ENCODE measurements around the gene USP6NL.

USP6NL gene

DNA sequence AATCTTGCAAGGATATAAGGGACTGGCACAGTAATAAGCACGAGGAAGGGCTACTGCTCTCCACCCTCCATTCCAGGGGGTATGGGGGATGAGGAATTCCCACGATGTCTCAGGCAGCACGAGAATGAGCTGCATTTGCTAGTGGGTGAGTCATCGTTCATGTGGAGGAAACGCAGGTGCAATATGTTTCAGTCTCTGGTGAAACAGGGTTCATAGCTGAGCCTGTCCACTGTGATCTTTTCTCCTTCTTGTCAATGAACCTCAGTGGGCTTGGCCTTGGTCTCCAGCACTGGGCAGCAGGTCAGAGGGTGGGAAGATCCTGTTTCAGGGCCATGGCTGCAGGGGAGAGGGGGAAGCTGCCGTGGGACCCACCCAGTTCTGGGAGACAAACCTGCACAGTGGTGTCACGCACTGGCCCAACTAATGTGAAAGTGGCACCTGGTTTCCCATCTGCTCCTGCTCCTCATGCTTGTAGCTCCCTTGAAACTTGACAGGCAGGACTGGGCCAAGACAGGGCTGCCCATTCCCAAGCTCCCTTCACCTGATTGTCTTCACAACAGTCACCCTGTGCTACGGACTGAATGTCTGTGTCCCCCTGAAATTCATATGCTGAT is 181.9 kb downstream of the USP6NL start:
- no peak for DNase-seq (ENCODE audit: low spot score)

DNA sequence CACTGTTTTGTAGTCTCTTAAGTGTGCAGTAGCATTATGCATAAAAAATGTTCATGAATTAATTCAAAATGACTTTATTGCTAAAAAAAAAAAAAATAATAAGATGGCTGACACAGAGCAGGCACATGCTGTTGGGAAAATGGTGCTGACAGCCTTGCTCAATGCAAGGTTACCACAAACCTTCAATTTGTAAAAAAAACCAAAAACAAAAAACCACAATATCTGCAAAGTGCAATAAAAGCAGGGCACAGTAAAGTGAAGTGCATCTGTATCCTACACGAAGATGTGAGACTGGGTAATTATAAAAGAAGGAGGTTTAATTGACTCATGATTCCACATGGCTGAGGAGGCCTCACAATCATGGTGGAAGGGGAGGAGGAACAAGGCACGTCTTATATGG is 185.8 kb downstream of the USP6NL start:
- DNase-seq (ENCODE audit: low spot score) = no peak

DNA sequence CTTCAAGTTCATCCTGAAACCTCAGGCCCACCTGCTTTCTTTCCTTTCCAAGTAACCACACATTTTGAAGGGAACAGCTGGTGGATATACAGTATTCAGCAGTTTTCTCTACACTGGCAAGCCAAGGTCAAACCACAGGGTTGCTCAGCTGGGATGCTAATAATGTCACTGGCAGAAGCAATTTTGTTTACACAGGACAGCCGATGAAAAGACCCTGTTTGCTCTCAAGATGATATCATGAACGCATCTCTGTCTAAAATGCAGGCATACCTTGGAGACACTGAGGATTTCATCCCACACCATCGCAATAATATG is 186.2 kb downstream of the USP6NL start:
- DNase-seq (ENCODE audit: low spot score) = peak; percentile 67

DNA sequence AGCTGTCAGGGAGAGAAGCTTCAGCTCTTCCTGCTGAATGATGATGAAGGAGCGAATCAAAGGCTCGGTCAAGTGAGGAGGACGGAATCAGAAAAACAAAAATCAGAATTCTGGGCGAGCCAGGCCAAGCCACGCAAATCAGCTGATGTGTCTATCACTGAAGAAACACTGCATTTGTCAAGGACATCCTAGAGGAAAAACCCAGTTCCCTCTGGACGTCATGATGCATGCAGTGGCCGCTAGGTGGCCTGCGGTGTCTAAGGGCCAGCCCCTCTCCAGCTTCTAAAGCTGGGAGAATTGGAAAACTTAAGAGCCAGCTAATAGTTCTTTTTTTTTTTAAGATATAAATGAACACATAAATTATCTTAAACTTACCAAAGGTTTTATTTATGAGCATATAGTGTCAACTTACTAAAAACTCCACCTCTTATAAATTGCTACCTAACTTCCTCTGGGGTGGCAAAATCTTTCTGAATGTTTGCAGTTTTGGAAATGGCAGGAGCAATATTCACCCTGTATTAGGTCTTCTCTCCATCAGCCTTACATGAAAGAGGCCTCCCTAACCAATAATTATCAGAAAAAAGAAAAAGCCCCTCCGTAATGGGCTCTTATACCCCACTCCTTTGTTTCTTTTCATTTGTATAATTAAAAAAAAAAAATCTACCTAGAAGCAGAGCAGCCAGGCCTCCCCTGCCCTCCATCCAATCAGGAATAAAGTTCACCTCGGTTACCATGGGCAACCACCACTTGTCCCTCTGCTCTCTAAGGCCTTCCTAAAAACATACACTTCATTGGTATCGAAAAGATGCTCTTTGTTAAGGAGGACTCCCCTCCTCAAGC is 186.8 kb downstream of the USP6NL start:
- DNase-seq (ENCODE audit: low spot score) = peak; percentile 68

DNA sequence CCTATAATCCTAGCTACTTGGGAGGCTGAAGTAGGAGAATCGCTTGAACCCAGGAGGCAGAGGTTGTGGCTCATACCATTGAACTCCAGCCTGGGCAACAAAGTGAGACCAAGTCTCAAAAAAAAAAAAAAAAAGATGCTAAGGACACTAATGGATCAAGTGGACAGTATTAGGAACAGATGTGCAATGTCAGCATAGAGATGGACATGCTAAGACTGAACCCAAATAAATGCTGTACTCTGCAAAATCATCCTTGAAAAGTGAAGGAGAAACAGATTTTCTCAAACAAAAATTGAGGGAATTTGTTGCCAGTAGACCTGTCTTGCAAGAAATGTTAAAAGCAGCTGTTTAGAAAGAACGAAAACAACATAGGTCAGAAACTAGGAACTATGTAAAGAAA is 194.5 kb downstream of the USP6NL start:
- no peak for DNase-seq (ENCODE audit: low spot score)

DNA sequence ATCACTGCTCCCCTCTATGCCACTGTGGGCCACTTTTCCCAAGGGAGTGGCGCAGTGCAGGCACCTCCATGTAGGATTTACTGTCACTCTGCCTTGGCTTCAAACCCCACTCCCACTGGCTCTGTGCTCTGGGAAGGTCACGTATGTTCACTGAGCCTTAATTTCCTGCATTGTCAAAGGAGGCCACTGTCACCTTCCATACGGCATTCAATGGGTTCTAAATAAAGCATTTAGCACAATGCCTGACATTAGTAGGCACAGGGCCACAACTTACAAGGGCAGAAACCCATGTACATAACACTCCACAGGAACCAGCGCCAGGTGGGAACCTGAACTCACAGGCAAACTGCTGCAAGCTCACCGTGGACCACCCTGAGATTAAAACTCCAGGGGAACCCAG is 196.4 kb downstream of the USP6NL start:
- no peak for DNase-seq (ENCODE audit: low spot score)

DNA sequence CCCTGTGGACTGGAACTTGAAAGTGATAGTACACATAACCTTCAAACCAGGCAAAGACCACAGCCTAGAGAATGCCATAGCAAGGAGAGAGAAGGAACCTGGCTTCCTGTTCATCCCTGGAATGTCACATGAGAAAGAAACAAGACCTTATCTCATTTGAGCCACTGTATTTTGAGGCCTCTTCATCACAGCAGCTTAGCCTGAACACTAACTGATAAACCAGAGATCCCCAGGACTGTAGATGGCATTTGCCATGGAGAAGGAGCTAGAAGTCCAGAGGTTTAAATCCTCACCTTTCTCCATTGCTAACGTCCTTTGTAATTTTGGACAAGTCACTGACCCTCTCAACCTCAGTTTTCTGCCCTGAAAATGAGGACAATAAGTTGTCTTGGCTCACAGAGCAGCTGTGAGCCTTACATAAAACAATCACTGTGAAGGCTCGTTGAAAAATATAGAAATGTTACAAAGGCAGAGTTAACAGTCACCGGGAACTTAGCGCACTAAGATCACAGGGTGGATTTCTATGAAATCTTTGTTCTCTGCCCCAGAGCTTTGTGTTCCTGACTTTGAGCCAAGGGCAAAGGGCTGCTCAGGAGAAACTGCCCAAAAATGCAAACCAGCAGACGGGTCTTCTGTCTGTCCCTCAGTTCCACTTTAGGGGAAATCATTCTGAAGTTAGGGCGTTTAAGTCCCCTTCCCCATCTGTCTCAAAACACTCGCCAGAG is 197.0 kb downstream of the USP6NL start:
- no peak for DNase-seq (ENCODE audit: low spot score)

DNA sequence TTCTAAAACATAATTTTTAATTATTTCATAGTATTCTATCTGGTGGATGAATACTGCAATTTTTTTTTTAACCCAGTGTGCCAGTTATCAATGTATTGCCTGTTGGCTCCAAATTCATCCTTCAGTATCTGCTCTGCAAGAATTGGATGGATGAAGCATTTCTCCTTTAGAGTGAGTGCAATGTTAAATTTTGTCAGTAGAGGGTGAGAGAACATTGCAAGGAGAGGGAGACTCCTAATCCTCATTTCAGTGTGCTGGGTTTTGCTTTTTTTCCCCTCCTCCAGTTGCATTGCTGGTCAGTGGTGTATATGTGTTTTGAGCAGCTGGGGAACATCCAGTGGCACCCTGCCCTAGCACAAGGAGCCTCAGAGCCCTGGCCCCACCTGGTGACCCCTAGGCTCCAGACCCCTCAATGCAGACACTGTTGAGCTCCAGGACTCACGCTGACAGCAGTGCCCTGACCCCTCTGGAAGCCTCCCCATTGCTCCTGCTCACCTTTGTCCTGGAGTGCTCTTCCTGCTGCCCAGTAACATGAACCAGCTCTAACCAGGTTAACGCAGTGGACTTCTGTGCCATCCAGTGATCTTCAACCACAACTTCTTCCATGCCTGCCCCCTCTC is 199.4 kb downstream of the USP6NL start:
- no peak for DNase-seq (ENCODE audit: low spot score)

DNA sequence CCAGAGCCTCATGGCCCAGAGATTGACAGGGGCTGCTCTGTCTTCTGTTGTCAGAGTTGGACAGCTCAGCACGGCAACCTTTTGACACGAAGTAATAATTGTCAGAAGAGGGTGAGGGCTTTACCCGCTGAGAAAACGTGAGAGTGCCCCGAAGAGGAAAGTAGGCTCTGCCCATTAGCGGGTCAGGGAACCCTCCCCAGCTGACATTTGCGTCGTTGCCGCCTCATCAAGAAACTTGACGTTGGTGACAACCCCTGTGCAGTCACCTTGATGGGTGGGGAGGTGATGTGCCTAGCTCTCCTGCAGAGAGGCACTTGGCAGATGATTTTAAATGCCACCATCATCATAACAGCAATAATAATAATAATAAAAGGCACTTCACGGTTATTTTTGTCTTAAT is 202.1 kb downstream of the USP6NL start:
- DNase-seq (ENCODE audit: low spot score) = no peak

DNA sequence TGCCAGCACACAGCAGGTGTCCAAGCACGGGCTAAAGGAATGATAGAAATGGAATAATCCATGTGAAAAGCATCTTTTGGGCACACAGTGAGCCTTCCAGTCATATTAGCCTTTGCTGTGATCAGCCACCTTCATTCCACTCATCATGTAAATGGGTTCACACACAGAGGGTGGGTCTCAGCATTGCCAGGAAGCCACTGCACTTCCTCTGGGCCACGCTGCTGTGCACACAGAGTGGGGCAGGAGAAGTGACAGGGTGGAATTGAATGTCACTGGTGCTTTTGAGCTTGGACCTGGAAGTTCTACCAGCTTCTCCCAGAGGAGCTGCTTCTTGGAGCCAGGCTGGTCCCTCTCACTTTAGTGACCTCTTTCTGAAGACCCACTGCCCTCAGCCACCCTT is 203.5 kb downstream of the USP6NL start:
- no peak for DNase-seq (ENCODE audit: low spot score)

DNA sequence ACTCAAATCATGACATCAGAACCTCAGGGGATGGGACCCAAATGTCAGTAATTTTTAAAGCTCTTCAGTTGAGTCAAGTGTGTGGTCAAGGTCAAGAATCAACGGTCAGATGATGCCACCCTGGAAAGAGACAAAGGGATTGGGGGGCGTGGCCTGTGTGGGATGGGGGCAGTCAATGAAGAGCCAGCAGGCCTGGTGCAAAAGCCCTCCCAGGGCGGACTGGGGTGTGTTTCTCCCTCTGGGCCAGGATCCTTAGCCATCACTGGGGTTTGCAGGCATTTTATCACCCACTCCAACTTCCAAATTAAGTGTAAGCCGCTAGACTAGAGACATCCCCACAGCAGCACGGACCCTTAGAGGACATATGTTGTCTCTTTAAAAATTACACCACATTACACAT is 204.7 kb downstream of the USP6NL start:
- DNase-seq (ENCODE audit: low spot score) = no peak

DNA sequence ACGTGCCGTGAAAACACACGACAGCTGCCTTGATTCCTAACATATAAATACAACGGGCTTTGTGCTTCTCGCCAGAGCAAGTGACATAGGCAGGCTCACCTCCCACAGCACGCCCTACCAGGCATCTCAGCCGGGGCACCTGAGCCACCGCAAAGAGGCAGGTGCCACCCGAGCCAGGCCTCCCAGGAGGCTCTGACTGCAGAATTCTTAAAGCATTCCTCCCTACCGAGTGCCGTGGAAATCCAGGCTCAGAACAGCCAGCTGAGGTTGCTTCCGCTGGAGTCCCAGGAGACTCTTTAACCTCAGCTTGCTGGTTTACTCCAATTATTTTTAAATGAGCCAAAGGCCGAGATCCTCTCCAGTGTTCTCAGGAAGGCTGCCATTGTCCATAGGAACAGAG is 206.5 kb downstream of the USP6NL start:
- DNase-seq (ENCODE audit: low spot score) = peak; percentile 24

Measured in SK-N-DZ (cell line).